HUES64 (cell line): Measurements from ENCODE around the gene TATDN2.
"Not testable (repeated sequence)": the region's sequence is repeated elsewhere in the genome, so short reads cannot be mapped to it uniquely, and the experiment has no call there.

Source experiments
- H3K27ac ChIP-seq: 2 replicates; pipeline ENCODE4 v1.7.0; 2013; ENCODE audit warnings: low read depth, low read length, inconsistent platforms
- H3K27me3 ChIP-seq: 2 replicates; pipeline ENCODE4 v1.6.1; 2013; ENCODE audit warnings: mild to moderate bottlenecking, low read length; ENCODE audit not compliant: insufficient read depth
- H3K36me3 ChIP-seq: 2 replicates; pipeline ENCODE4 v1.6.1; 2013; ENCODE audit warnings: mild to moderate bottlenecking, low read length; ENCODE audit not compliant: insufficient read depth
- H3K4me1 ChIP-seq: 2 replicates; pipeline ENCODE4 v1.6.1; 2013; ENCODE audit warnings: mild to moderate bottlenecking, low read length, moderate library complexity; ENCODE audit not compliant: insufficient read depth
- H3K4me3 ChIP-seq: 2 replicates; pipeline ENCODE4 v1.5.1; 2013; ENCODE audit warnings: mild to moderate bottlenecking, low read length, moderate library complexity
- H3K9ac ChIP-seq: 2 replicates; pipeline ENCODE4 v1.6.1; 2013; ENCODE audit warnings: mild to moderate bottlenecking, low read depth, low read length
- H3K9me3 ChIP-seq: 2 replicates; pipeline ENCODE4 v1.6.1; 2013; ENCODE audit warnings: low read depth, low read length; ENCODE audit not compliant: insufficient read depth
- WGBS: fragments of 150-250, 120-280 bp; methylation state at CpG from one replicate; pipeline ENCODE4 v1.1.7; 2013; ENCODE audit warnings: missing lambda C conversion rate; 5-methylcytosine and 5-hydroxymethylcytosine counted together

Gene TATDN2

GRCh38 chr3:10255835-10256234 is 7.6 kb downstream of the TATDN2 start:
- peaks cover 49% of the 10 kb centered on the region for H3K36me3 ChIP-seq
- WGBS: 88% methylated on average over 7 of the region's 7 CpGs

DNA sequence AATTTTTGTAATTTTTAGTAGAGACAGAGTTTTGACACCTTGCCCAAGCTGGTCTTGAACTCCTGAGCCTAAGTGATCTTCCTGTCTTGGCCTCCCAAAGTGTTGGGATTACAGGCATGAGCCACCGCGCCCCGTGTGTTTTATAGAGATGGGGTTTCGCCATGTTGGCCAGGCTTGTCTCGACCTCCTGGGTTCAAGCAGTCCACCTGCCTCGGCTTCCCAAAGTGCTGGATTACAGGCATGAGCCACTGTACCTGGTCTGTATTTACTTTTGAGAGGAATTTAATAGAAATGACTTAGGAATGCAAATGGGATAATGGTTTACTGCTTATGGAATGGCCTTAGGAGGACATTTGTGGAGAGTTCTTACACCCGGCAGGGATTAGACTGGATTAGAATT is 10.8 kb downstream of the TATDN2 start:
- Histone ChIP-seq H3K4me1 (peaks cover 8% of the 10 kb centered on the region), H3K27me3 (no peaks in the 10 kb centered on the region), H3K9me3 (no peaks in the 10 kb centered on the region), H3K27ac (no peak overlapping the region), H3K4me3 (no peak overlapping the region), H3K9ac (no peak overlapping the region), H3K36me3 (peaks cover 49% of the 10 kb centered on the region)
- WGBS: 96% methylated on average over 7 of the region's 7 CpGs

More at GRCh38 chr3:10255835-10256234, 7.6 kb downstream of the TATDN2 start:
- Histone ChIP-seq H3K9me3 (no peaks in the 10 kb centered on the region), H3K27ac (no peak overlapping the region), H3K4me1 (0 out of 2 replicates have a peak, but pooled peaks cover 3% of the 10 kb centered on the region), H3K27me3 (no peaks in the 10 kb centered on the region), H3K9ac (no peak overlapping the region), H3K4me3 (no peak overlapping the region)

GRCh38 chr3:10259798-10260197 is 11.5 kb downstream of the TATDN2 start:
- WGBS: 91% methylated on average over 4 of the region's 4 CpGs
- peaks cover 49% of the 10 kb centered on the region for H3K36me3 ChIP-seq
- H3K4me3 ChIP-seq: no peak overlapping the region
- H3K27me3 ChIP-seq: no peaks in the 10 kb centered on the region
- peaks cover 10% of the 10 kb centered on the region for H3K4me1 ChIP-seq
- no peaks in the 10 kb centered on the region for H3K9me3 ChIP-seq
- H3K27ac ChIP-seq: no peak overlapping the region
- H3K9ac ChIP-seq: no peak overlapping the region

DNA sequence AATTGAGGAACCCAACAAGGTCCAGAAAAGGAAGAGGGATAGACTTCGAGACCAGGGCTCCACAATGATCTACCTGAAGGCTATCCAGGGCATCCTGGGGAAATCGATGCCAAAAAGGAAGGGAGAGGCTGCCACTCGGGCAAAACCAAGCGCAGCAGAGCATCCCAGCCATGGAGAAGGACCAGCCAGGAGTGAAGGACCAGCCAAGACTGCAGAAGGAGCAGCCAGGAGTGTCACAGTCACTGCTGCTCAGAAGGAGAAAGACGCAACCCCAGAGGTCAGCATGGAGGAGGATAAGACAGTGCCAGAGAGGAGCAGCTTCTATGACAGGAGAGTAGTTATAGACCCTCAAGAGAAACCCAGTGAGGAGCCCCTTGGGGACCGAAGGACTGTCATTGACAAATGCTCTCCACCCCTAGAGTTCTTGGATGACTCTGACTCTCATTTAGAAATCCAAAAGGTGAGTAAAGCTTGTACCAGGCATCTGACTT is 12.0 kb downstream of the TATDN2 start:
- H3K4me3 ChIP-seq: no peak overlapping the region
- H3K4me1 ChIP-seq: peaks cover 10% of the 10 kb centered on the region
- no peaks in the 10 kb centered on the region for H3K27me3 ChIP-seq
- H3K9me3 ChIP-seq: no peaks in the 10 kb centered on the region
- no peak overlapping the region for H3K9ac ChIP-seq
- no peak overlapping the region for H3K27ac ChIP-seq
- H3K36me3 ChIP-seq: peaks cover 46% of the 10 kb centered on the region
- 96% methylated on average over 6 of the region's 6 CpGs for WGBS

DNA sequence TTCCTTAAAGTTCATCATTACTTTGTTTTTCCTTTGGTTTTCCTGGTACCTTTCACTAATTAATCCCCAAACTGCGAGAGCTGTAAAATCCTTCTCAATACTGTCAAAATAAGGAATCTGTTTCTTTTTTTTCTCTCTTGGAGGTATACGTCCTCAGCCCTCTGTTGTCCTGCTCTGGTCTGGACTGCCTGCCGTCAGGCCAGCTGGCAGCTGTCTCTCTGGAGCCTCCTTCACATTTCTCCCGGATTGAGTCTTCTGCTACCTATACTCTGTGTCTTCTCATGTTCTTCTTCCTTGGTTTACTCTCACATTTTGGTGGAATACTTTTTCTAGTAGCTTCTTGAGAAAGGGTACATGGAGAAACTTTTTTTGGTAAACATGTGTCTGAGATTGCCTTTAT is 13.8 kb downstream of the TATDN2 start:
- Histone ChIP-seq H3K36me3 (peaks cover 43% of the 10 kb centered on the region), H3K27me3 (no peaks in the 10 kb centered on the region), H3K4me1 (peaks cover 10% of the 10 kb centered on the region), H3K4me3 (no peak overlapping the region), H3K27ac (no peak overlapping the region), H3K9ac (no peak overlapping the region), H3K9me3 (no peaks in the 10 kb centered on the region)
- WGBS: 94% methylated on average over 4 of the region's 4 CpGs

DNA sequence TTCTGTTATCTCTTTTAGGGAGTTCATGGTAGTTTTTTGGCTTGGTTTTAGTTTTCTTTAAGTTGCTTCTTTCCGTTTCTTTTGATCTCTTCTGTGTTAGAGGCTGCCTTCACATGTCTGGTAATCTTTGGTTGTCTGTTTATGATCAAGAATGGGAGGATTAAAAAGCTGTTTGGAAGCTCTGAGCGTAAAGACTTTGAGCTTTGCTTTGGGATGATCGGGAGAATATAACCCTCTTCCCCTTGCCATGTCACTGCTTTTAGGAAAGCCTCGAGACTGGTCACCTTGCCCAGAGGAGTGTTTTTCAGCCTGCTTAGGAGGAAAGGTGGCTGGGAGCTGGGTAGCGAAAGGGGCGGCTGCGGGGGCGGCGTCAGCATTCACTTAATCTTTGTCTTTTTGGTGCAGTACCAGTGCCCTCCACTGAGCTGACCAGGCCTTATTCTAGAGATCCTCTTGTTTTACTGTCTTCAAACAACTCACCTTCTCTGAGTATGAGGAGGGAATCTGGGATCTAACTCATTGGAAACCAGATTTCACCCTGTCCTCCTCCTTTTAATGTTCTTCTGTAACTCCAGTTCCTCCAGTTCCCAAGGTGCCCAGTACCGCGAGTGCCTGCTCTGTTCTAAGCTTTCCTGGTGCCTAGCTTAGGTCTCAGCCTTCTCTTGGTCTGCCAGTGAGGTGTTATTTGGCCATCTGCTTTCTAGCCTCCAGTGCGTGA is 15.5 kb downstream of the TATDN2 start:
- no peaks in the 10 kb centered on the region for H3K27me3 ChIP-seq
- H3K4me3 ChIP-seq: no peak overlapping the region
- H3K9me3 ChIP-seq: no peaks in the 10 kb centered on the region
- H3K9ac ChIP-seq: no peak overlapping the region
- 47% methylated on average over 12 of the region's 12 CpGs for WGBS
- H3K4me1 ChIP-seq: peaks cover 10% of the 10 kb centered on the region
- no peak overlapping the region for H3K27ac ChIP-seq
- H3K36me3 ChIP-seq: peaks cover 60% of the 10 kb centered on the region

DNA sequence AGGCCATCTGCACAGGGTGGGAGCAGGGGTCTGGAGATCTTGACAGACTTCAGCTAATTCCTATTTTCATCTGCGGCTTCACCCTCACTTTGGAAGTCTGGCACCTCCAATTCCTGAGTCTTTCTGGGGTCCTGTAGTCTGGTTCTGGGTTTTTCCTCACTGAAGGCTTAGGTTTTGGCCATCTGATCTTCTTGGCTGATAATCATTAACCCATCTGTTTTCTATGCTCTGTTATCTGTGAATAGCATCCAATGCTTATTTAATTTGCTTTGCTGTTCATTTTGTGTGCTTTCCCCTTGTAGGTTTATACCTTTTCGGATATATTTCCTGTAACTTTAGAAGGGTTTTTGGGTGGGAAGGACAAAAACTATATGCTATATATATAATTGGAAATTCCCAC is 17.6 kb downstream of the TATDN2 start:
- H3K4me1 ChIP-seq: peaks cover 10% of the 10 kb centered on the region
- peaks cover 56% of the 10 kb centered on the region for H3K36me3 ChIP-seq
- H3K4me3 ChIP-seq: no peak overlapping the region
- 97% methylated on average over 1 of the region's 2 CpGs for WGBS
- no peak overlapping the region for H3K27ac ChIP-seq
- H3K9ac ChIP-seq: no peak overlapping the region
- no peaks in the 10 kb centered on the region for H3K27me3 ChIP-seq
- no peaks in the 10 kb centered on the region for H3K9me3 ChIP-seq

GRCh38 chr3:10266936-10267335 is 18.7 kb downstream of the TATDN2 start:
- Histone ChIP-seq H3K4me1 (peaks cover 10% of the 10 kb centered on the region), H3K36me3 (peaks cover 59% of the 10 kb centered on the region)
- not testable (repeated sequence) for H3K27ac ChIP-seq, H3K4me3 ChIP-seq, H3K27me3 ChIP-seq, H3K9ac ChIP-seq, H3K9me3 ChIP-seq
- 94% methylated on average over 7 of the region's 7 CpGs for whole genome bisulfite sequencing

DNA sequence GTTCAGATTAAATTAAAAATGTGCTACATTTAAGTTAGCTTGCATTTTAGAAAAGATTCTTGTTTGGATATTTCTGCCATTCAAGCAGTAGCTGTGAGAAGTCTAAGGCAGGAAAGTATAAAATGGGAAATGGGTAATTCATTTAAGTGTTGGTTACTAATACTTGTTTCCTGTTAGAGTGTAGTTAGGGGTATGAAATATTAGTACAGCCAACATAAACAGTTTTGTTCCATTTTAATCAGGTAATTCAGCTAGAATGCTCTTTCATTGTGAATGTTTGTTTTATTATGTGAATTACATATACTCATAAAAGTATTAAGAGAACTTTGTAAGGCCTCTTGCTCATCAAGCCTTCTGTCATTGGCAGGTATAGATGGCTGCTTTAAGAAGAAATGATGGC is 19.9 kb downstream of the TATDN2 start:
- Histone ChIP-seq H3K27me3 (no peaks in the 10 kb centered on the region), H3K4me1 (peaks cover 9% of the 10 kb centered on the region), H3K36me3 (peaks cover 60% of the 10 kb centered on the region), H3K27ac (no peak overlapping the region), H3K9ac (no peak overlapping the region), H3K4me3 (no peak overlapping the region), H3K9me3 (no peaks in the 10 kb centered on the region)

DNA sequence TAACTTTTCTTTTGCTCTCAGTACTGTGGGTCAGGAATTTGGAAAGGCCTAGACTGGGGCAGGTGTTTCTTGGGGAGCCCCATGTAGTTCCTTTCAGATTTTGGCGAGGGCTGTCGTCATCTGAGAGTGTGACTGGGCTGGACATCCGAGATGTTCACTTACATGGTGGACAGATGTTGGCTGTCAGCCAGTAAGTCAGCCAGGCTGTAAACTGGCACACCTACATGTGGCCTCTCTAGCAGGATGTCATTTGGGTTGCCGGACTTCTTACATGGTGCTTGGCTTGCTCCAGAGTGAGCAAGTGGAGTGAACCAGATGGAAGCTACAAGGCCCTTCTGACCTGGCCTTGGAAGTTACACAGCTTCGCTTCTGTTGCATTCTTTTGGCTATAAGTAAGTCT is 20.7 kb downstream of the TATDN2 start:
- WGBS: 91% methylated on average over 5 of the region's 5 CpGs
- no peak overlapping the region for H3K4me3 ChIP-seq
- H3K27me3 ChIP-seq: no peaks in the 10 kb centered on the region
- H3K9ac ChIP-seq: no peak overlapping the region
- no peak overlapping the region for H3K27ac ChIP-seq
- H3K4me1 ChIP-seq: 0 out of 2 replicates have a peak, but pooled peaks cover 3% of the 10 kb centered on the region
- H3K9me3 ChIP-seq: no peaks in the 10 kb centered on the region
- H3K36me3 ChIP-seq: peaks cover 65% of the 10 kb centered on the region

GRCh38 chr3:10269443-10269842 is 21.2 kb downstream of the TATDN2 start:
- H3K4me3 ChIP-seq: no peak overlapping the region
- no peak overlapping the region for H3K9ac ChIP-seq
- 89% methylated on average over 5 of the region's 5 CpGs for WGBS
- no peaks in the 10 kb centered on the region for H3K4me1 ChIP-seq
- H3K36me3 ChIP-seq: peaks cover 65% of the 10 kb centered on the region
- no peaks in the 10 kb centered on the region for H3K27me3 ChIP-seq
- no peaks in the 10 kb centered on the region for H3K9me3 ChIP-seq
- no peak overlapping the region for H3K27ac ChIP-seq

- H3K36me3 ChIP-seq: peaks cover 67% of the 10 kb centered on the region
Measured at GRCh38 chr3:10272476-10272875, 24.2 kb downstream of the TATDN2 start.

More at GRCh38 chr3:10272476-10272875, 24.2 kb downstream of the TATDN2 start:
- WGBS: 86% methylated on average over 11 of the region's 11 CpGs
- not testable (repeated sequence) for H3K4me1 ChIP-seq, H3K9ac ChIP-seq, H3K27me3 ChIP-seq, H3K4me3 ChIP-seq, H3K9me3 ChIP-seq, H3K27ac ChIP-seq
